Pancreas (tissue), 10 donors: ENCODE results near the gene LYL1. TPM values are rescaled to one million over a fixed set of nuclear protein-coding genes. Genes with fewer than 3 reads are reported as not detected.

Experiments used
- ATAC-seq, 4 donors: fragments of 200-7000 bp; cut with Tn5 transposase; one replicate each; pipeline versions ENCODE4 v1.8.0 to v1.9.1; 2020; ENCODE audit warnings: mild to moderate bottlenecking in 4 of 4, moderate library complexity in 4 of 4
- DNase-seq, 6 donors: peaks; one replicate each; pipeline ENCODE4 v3.0.0-alpha.2; 2020
- FAIRE-seq: peaks from 2 replicates; lab custom pipeline; 2012; peaks lifted over from hg19 to GRCh38; lab: Jason Lieb, UNC
- H3K27ac ChIP-seq, 4 donors: fragments of 200-600 bp; sonication (generic); 1 replicate in 3 of 4; 2 replicates in 1 of 4; pipeline versions ENCODE4 v1.5.0 to v1.8.0; 2020
- H3K27me3 ChIP-seq, 4 donors: fragments of 200-600 bp; one replicate each; pipeline ENCODE4 v1.8.0; 2021
- H3K36me3 ChIP-seq, 3 donors: fragments of 200-600 bp; sonication (generic) in 1 of 3; one replicate each; pipeline versions ENCODE4 v1.5.0 to v1.8.0; 2020 to 2021
- H3K4me1 ChIP-seq, 3 donors: fragments of 200-600 bp; one replicate each; pipeline ENCODE4 v1.8.0; 2021
- H3K4me3 ChIP-seq, 4 donors: fragments of 200-600 bp; sonication (generic) in 2 of 4; one replicate each; pipeline versions ENCODE4 v1.5.0 to v1.8.0; 2020 to 2021
- H3K9me3 ChIP-seq, 4 donors: fragments of 200-600 bp; one replicate each; pipeline ENCODE4 v1.8.0; 2021
- WGBS, 2 donors: extraction: QIAGEN DNeasy Blood & Tissue Kit; methylation state at CpG; one replicate each; pipeline ENCODE4 v1.1.7; 2013; 5-methylcytosine and 5-hydroxymethylcytosine counted together
- intact Hi-C, 3 donors: fragments of 100-400 bp; cut with DNase I; formaldehyde crosslinking; loops; one replicate each; pipeline versions ENCODE4 v1.11.1 to v1.14.2; 2022
- polyA plus RNA-seq, 2 donors: library from polyadenylated mRNA; stranded (reverse); fragments of 200-250 nt; gene quantifications; one replicate each; pipeline ENCODE4 v1.2.3, GENCODE V29; 2013
- total RNA-seq, 6 donors: library from RNA; stranded (reverse); fragmentation: NEBNext Ultra II Directional in 4 of 6; extraction: Animal tissue kit (Norgen Biotek cat#: 25700) in 4 of 6; gene quantifications; one replicate each; pipeline versions ENCODE4 v1.2.1 to v1.2.4, GENCODE V29; 2021 to 2023
- TF ChIP-seq, protein P1 (sequence below), 4 donors: fragments of 200-600 bp; sonication (generic) in 3 of 4; IDR thresholded peaks; one replicate each; pipeline versions ENCODE4 v1.5.0 to v1.8.0; 2021; ENCODE audit warnings: antibody characterized with exemption in 4 of 4
- donor health status: healthy with polysubstance abuse.
- donor health status: DM: no; HTN: no; CAD: no; lungs with moderate emphysema.
- donor health status: DM: no; HTN: no; CAD: no.
- donor health status: control.
- donor health status: control.
- donor health status: Bipolar disorder and iron deficiency.
- donor health status: DM: yes; HTN: yes; CAD: no.
- donor health status: DM: no; HTN: no; CAD: no.
- donor health status: DM: no; HTN: no; CAD: no.
- donor health status: DM: yes; HTN: yes; CAD: no.

Gene LYL1
- total and polyA plus RNA-seq, 8 donors = 0.51 to 5.5 (median 2.4) TPM

- TF ChIP-seq, protein P1, sequence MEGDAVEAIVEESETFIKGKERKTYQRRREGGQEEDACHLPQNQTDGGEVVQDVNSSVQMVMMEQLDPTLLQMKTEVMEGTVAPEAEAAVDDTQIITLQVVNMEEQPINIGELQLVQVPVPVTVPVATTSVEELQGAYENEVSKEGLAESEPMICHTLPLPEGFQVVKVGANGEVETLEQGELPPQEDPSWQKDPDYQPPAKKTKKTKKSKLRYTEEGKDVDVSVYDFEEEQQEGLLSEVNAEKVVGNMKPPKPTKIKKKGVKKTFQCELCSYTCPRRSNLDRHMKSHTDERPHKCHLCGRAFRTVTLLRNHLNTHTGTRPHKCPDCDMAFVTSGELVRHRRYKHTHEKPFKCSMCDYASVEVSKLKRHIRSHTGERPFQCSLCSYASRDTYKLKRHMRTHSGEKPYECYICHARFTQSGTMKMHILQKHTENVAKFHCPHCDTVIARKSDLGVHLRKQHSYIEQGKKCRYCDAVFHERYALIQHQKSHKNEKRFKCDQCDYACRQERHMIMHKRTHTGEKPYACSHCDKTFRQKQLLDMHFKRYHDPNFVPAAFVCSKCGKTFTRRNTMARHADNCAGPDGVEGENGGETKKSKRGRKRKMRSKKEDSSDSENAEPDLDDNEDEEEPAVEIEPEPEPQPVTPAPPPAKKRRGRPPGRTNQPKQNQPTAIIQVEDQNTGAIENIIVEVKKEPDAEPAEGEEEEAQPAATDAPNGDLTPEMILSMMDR (IDR thresholded peaks at IDR 0.05) = no peak
- H3K4me1 ChIP-seq = peaks cover 0 to 3% (median 0%) of the 10 kb centered on the region in 3 donors
- no peaks in the 10 kb centered on the region for H3K27me3 ChIP-seq
- H3K4me3 ChIP-seq = no peak overlapping the region
- ATAC-seq (peak in 3 of 4 donors; percentile 41 to 50 (median 48)), DNase-seq (no peak), FAIRE-seq (no peak)
- H3K27ac ChIP-seq = peak overlapping the region in 1 of 4 donors; percentile 5
- H3K9me3 ChIP-seq = no peaks in the 10 kb centered on the region
- H3K36me3 ChIP-seq = no peaks in the 10 kb centered on the region
- 68 to 75% methylated on average over 16 of the region's 16 CpGs for WGBS, 2 donors
- intact Hi-C loops = no loop called here
Measured at GRCh38 chr19:13079542-13079986, 23.1 kb downstream of the LYL1 start.

GRCh38 chr19:13078897-13079541, 23.6 kb downstream of the LYL1 start:
- intact Hi-C loops = no loop called here
- FAIRE-seq = no peak
- H3K4me1 ChIP-seq = peaks cover 0 to 3% (median 0%) of the 10 kb centered on the region in 3 donors

GRCh38 chr19:13078381-13078780, 24.3 kb downstream of the LYL1 start:
- DNase-seq (no peak), ATAC-seq (no peak)

More at GRCh38 chr19:13078897-13079541, 23.6 kb downstream of the LYL1 start:
- DNase-seq = no peak
- 81 to 86% methylated on average over 12 of the region's 12 CpGs for WGBS, 2 donors
- TF ChIP-seq, protein P1 (IDR thresholded peaks at IDR 0.05) = no peak
- H3K36me3 ChIP-seq = peaks cover 0 to 1% (median 0%) of the 10 kb centered on the region in 3 donors
- H3K27ac ChIP-seq = peak overlapping the region in 1 of 4 donors; percentile 5
- no peaks in the 10 kb centered on the region for H3K27me3 ChIP-seq
- no peak overlapping the region for H3K4me3 ChIP-seq
- ATAC-seq = peak in 2 of 4 donors; percentile 5 to 14
- H3K9me3 ChIP-seq = no peaks in the 10 kb centered on the region

GRCh38 chr19:13077240-13077639, 25.4 kb downstream of the LYL1 start:
- TF ChIP-seq, protein P1 (IDR thresholded peaks at IDR 0.05) = no peak
- no peaks in the 10 kb centered on the region for H3K9me3 ChIP-seq
- ATAC-seq (no peak), FAIRE-seq (no peak), DNase-seq (no peak)
- H3K4me3 ChIP-seq = no peak overlapping the region
- H3K4me1 ChIP-seq = peaks cover 0 to 3% (median 0%) of the 10 kb centered on the region in 3 donors
- intact Hi-C loops = no loop called here
- WGBS, 2 donors = 70 to 77% methylated on average over 11 of the region's 11 CpGs
- no peaks in the 10 kb centered on the region for H3K27me3 ChIP-seq
- H3K36me3 ChIP-seq = peaks cover 0 to 7% (median 0%) of the 10 kb centered on the region in 3 donors
- H3K27ac ChIP-seq = no peak overlapping the region

More at GRCh38 chr19:13078381-13078780, 24.3 kb downstream of the LYL1 start:
- Histone ChIP-seq H3K27ac (no peak overlapping the region), H3K27me3 (no peaks in the 10 kb centered on the region), H3K36me3 (peaks cover 0 to 7% (median 0%) of the 10 kb centered on the region in 3 donors), H3K4me3 (no peak overlapping the region), H3K9me3 (no peaks in the 10 kb centered on the region), H3K4me1 (peaks cover 0 to 3% (median 0%) of the 10 kb centered on the region in 3 donors)
- TF ChIP-seq, protein P1 (IDR thresholded peaks at IDR 0.05) = no peak
- intact Hi-C loops = no loop called here
- FAIRE-seq = no peak
- 89% methylated on average over 10 of the region's 10 CpGs for WGBS, 2 donors

- H3K9me3 ChIP-seq = no peaks in the 10 kb centered on the region
- H3K27me3 ChIP-seq = no peaks in the 10 kb centered on the region
- FAIRE-seq (no peak), DNase-seq (no peak), ATAC-seq (no peak)
- no peak overlapping the region for H3K4me3 ChIP-seq
- intact Hi-C loops = no loop called here
- TF ChIP-seq, protein P1 (IDR thresholded peaks at IDR 0.05) = no peak
- peaks cover 0 to 3% (median 0%) of the 10 kb centered on the region in 3 donors for H3K4me1 ChIP-seq
- 78 to 85% methylated on average over 6 of the region's 6 CpGs for WGBS, 2 donors
- peaks cover 0 to 7% (median 0%) of the 10 kb centered on the region in 3 donors for H3K36me3 ChIP-seq
- no peak overlapping the region for H3K27ac ChIP-seq
Measured at GRCh38 chr19:13076787-13077186, 25.9 kb downstream of the LYL1 start.
